K562 (cell line): ENCODE measurements around the gene TMA7B. TPM values are rescaled to one million over a fixed set of nuclear protein-coding genes. Genes with fewer than 3 reads are reported as not detected.
A peak's percentile ranks its signal among the peaks of the same experiment; 100 is the strongest.

Experiments
- ATAC-seq: fragments of 200-7000 bp; cut with Tn5 transposase; 3 replicates; pipeline ENCODE4 v1.9.1; 2020; ENCODE audit warnings: moderate library complexity
- BruUV-seq: library from RNA; stranded (reverse); fragments of 400-500 nt; replicated peaks from 2 replicates; lab custom pipeline; 2021; lab: Mats Ljungman, UMichigan
- CTCF ChIA-PET: fragments of 300-600 bp; formaldehyde crosslinking; extraction: SDS; loops from one replicate; lab custom pipeline; 2021; ENCODE audit warnings: low intra/inter-chr PET ratio; lab: Yijun Ruan, JAX
- POLR2A ChIA-PET: fragments of 300-600, 350-650 bp; sonication (Branson Sonifier 250); formaldehyde crosslinking; extraction: SDS; loops from one replicate; lab custom pipeline; 2021; ENCODE audit warnings: antibody characterized with exemption, inconsistent platforms; lab: Yijun Ruan, JAX
- DNase-seq, 4 experiments: peaks; one replicate each; pipeline versions ENCODE4 v3.0.0 to v3.0.0-alpha.2; 2011 to 2018; ENCODE audit warnings: low spot score in 3 of 4, mixed read lengths in 3 of 4; ENCODE audit errors: extremely low read depth in 1 of 4
- FAIRE-seq: peaks from 2 replicates; lab custom pipeline; 2011; peaks lifted over from hg19 to GRCh38; lab: Jason Lieb, UNC
- H2AFZ ChIP-seq: 2 replicates; pipeline ENCODE4 v1.6.0; 2011; ENCODE audit warnings: low read depth, low read length, control low read depth, inconsistent platforms
- H3K27ac ChIP-seq: fragments of 200-600 bp; 3 replicates; pipeline ENCODE4 v1.8.0; 2011; ENCODE audit warnings: low read depth, mild to moderate bottlenecking, control low read depth, inconsistent platforms, low read length, moderate library complexity, mixed read lengths; ENCODE audit errors: extremely low read depth
- H3K27me3 ChIP-seq, 2 experiments: fragments of 300-600 bp in 1 of 2; 2 replicates in 1 of 2; 3 replicates in 1 of 2; pipeline versions ENCODE4 v1.6.0 to v1.8.0; 2011; ENCODE audit warnings: inconsistent platforms in 2 of 2, low read length in 2 of 2, mild to moderate bottlenecking in 1 of 2, mixed read lengths in 1 of 2, moderate library complexity in 1 of 2; ENCODE audit not compliant: control insufficient read depth in 2 of 2, insufficient read depth in 2 of 2
- H3K36me3 ChIP-seq: fragments of 300-600 bp; 3 replicates; pipeline ENCODE4 v1.8.0; 2011; ENCODE audit warnings: mild to moderate bottlenecking, low read length, inconsistent platforms; ENCODE audit not compliant: control insufficient read depth, insufficient read depth
- H3K4me1 ChIP-seq, 2 experiments: fragments of 200-600 bp in 1 of 2; replicated peaks in 1 of 2; 2 replicates in 1 of 2; 3 replicates in 1 of 2; pipeline versions ENCODE4 v1.5.1 to v1.8.0; 2011; ENCODE audit warnings: inconsistent platforms in 2 of 2, low read length in 2 of 2, mild to moderate bottlenecking in 1 of 2, mixed read lengths in 1 of 2, moderate library complexity in 1 of 2; ENCODE audit not compliant: control insufficient read depth in 2 of 2, insufficient read depth in 2 of 2
- H3K4me2 ChIP-seq: 2 replicates; pipeline ENCODE4 v1.6.1; 2011; ENCODE audit warnings: low read length, control low read depth, inconsistent platforms, mixed read lengths; ENCODE audit not compliant: insufficient read depth
- H3K4me3 ChIP-seq: fragments of 200-600 bp; sonication (generic), shearing (Covaris generic); 2 replicates; pipeline ENCODE4 v1.5.1; 2016; ENCODE audit warnings: control low read depth, inconsistent platforms
- H3K79me2 ChIP-seq: fragments of 200-600 bp; 3 replicates; pipeline ENCODE4 v1.8.0; 2011; ENCODE audit warnings: low read length, inconsistent platforms; ENCODE audit not compliant: control insufficient read depth, insufficient read depth
- H3K9ac ChIP-seq, 2 experiments: 2 replicates each; pipeline versions ENCODE4 v1.6.0 to v1.6.1; 2011; ENCODE audit warnings: low read depth in 2 of 2, low read length in 2 of 2, control low read depth in 1 of 2, inconsistent platforms in 1 of 2, mild to moderate bottlenecking in 1 of 2, mixed read lengths in 1 of 2; ENCODE audit not compliant: insufficient read depth in 1 of 2
- H3K9me1 ChIP-seq: one replicate; pipeline ENCODE4 v1.6.0; 2011; ENCODE audit warnings: inconsistent platforms, mild to moderate bottlenecking, low read length, moderate library complexity; ENCODE audit not compliant: control insufficient read depth, insufficient read depth
- H3K9me3 ChIP-seq: replicated peaks from 2 replicates; pipeline ENCODE4 v1.5.1; 2011; ENCODE audit warnings: low read depth, low read length, inconsistent platforms; ENCODE audit not compliant: control insufficient read depth, insufficient read depth
- H4K20me1 ChIP-seq: replicated peaks from 2 replicates; pipeline ENCODE4 v1.6.1; 2011; ENCODE audit warnings: low read length, inconsistent platforms, mixed read lengths; ENCODE audit not compliant: control insufficient read depth, insufficient read depth
- ARNT ChIP-seq, 2 experiments: fragments of 450-650 bp; IDR thresholded peaks; 2 replicates each; pipeline ENCODE4 v1.6.1; 2016; ENCODE audit warnings: mild to moderate bottlenecking in 1 of 2
- BACH1 ChIP-seq: fragments of 200-800 bp; sonication (Bioruptor generic); IDR thresholded peaks from 2 replicates; pipeline ENCODE4 v1.6.1; 2016; ENCODE audit warnings: missing genetic modification characterization, missing compliant biosample characterization
- CBX1 ChIP-seq: sonication (generic); IDR thresholded peaks from 2 replicates; pipeline ENCODE4 v1.6.1; 2016; ENCODE audit warnings: antibody characterized with exemption, low read depth, mild to moderate bottlenecking
- FOSL1 ChIP-seq: fragments of 200-800 bp; sonication (Bioruptor generic); conservative IDR thresholded peaks from 2 replicates; pipeline ENCODE4 v1.6.1; 2016; ENCODE audit warnings: missing genetic modification characterization, missing compliant biosample characterization
- FOXP4 ChIP-seq: sonication (generic); formaldehyde crosslinking; IDR thresholded peaks from 2 replicates; pipeline ENCODE4 v1.8.0; 2022; ENCODE audit warnings: mild to moderate bottlenecking, missing genetic modification reagents, borderline replicate concordance
- HMGXB4 ChIP-seq: sonication (generic); formaldehyde crosslinking; IDR thresholded peaks from 2 replicates; pipeline ENCODE4 v1.8.1; 2023; ENCODE audit warnings: mild to moderate bottlenecking, missing genetic modification reagents
- KAT2B ChIP-seq: IDR thresholded peaks from one replicate; pipeline ENCODE4 v1.6.1; 2012; ENCODE audit warnings: low read depth, mild to moderate bottlenecking, control low read depth, inconsistent platforms, low read length, moderate library complexity
- LCOR ChIP-seq: sonication (generic); formaldehyde crosslinking; IDR thresholded peaks from 2 replicates; pipeline ENCODE4 v1.8.0; 2022; ENCODE audit warnings: mild to moderate bottlenecking, missing genetic modification reagents
- NFE2L1 ChIP-seq: fragments of 450-650 bp; IDR thresholded peaks from 2 replicates; pipeline ENCODE4 v1.6.1; 2016; ENCODE audit warnings: missing genetic modification characterization, low read depth, mild to moderate bottlenecking, missing compliant biosample characterization, moderate library complexity, borderline replicate concordance
- SMAD1 ChIP-seq: fragments of 150-350 bp; IDR thresholded peaks from 2 replicates; pipeline ENCODE4 v1.6.1; 2014; ENCODE audit warnings: low read length, low read depth; ENCODE audit not compliant: partially characterized antibody
- STAT5B ChIP-seq: fragments of 250-450 bp; sonication (Bioruptor Pico); IDR thresholded peaks from 2 replicates; pipeline ENCODE4 v1.8.0; 2021; ENCODE audit warnings: mild to moderate bottlenecking, inconsistent platforms
- TAF9B ChIP-seq: fragments of 450-650 bp; IDR thresholded peaks from 2 replicates; pipeline ENCODE4 v1.6.1; 2018; ENCODE audit warnings: mild to moderate bottlenecking; ENCODE audit not compliant: partially characterized antibody
- ZNF143 ChIP-seq: sonication (generic); formaldehyde crosslinking; IDR thresholded peaks from 2 replicates; pipeline ENCODE4 v1.9.0; 2022; ENCODE audit warnings: mild to moderate bottlenecking, missing genetic modification reagents
- WGBS: fragments of 100-300 bp; shearing (Covaris generic); methylation state at CpG from one replicate; pipeline ENCODE4 v1.1.6; 2016; ENCODE audit warnings: low coverage, mixed read lengths; ENCODE audit not compliant: insufficient coverage; ENCODE audit errors: missing lambda C conversion rate; 5-methylcytosine and 5-hydroxymethylcytosine counted together
- in situ Hi-C: fragments of 300-500 bp; cut with MboI; formaldehyde crosslinking; loops from 4 replicates; pipeline ENCODE4 v1.15.0; 2018; ENCODE audit warnings: inconsistent platforms, mixed read lengths
- intact Hi-C: fragments of 100-400 bp; cut with micrococcal nuclease; formaldehyde crosslinking; loops from 2 replicates; pipeline ENCODE4 v1.14.2; 2022
- polyA plus RNA-seq, 8 experiments: library from polyadenylated mRNA; depleted of rRNA in 4 of 8; stranded (reverse) in 5 of 8; unstranded in 3 of 8; fragments of >200 nt; fragmentation: Nextera tagmentation in 2 of 8; fragmentation: Illumina TruSeq in 1 of 8; extraction: Ambion mirVana in 2 of 8; extraction: Trizol in 1 of 8; gene quantifications; 2 replicates each; pipeline versions ENCODE4 v1.2.1 to v1.2.3, GENCODE V29; 2011 to 2014; ENCODE audit warnings: inconsistent platforms in 1 of 8, missing spikeins in 1 of 8
- total RNA-seq, 7 experiments: library from RNA; depleted of rRNA in 6 of 7; stranded (reverse); fragments of >200 nt in 6 of 7; fragmentation: Illumina TruSeq in 2 of 7; extraction: Trizol in 2 of 7; gene quantifications; 2 replicates each; pipeline versions ENCODE4 v1.2.1 to v1.2.3, GENCODE V29; 2011 to 2021; ENCODE audit warnings: low replicate concordance in 1 of 7

The TMA7B gene
- total and polyA plus RNA-seq, 9 of the 15 experiments (the other 6 are each of a cell fraction or from before 2014, with no cell fraction given) = 5.6 to 14.2 (median 11.8) TPM

GRCh38 chr22:40008726-40009291 is 48.6 kb downstream of the TMA7B start:
- H3K4me3 ChIP-seq = no peak overlapping the region
- WGBS = 53% methylated on average over 2 of the region's 10 CpGs
- TF ChIP-seq ARNT (IDR thresholded peaks at IDR 0.05) = no peak
- no peak for TF ChIP-seq ZNF143
- TF ChIP-seq LCOR = no peak
- TF ChIP-seq NFE2L1 (tag) = no peak
- TF ChIP-seq FOSL1 (tag) = peak; percentile 45; the same call in 1 of the 2 replicates
- TF ChIP-seq TAF9B = no peak
- no peak for TF ChIP-seq STAT5B (CRISPR knock-in tag)
- no peak for TF ChIP-seq BACH1 (tag)
- TF ChIP-seq KAT2B = no peak
- no peak for TF ChIP-seq SMAD1
- no peak for TF ChIP-seq CBX1
- TF ChIP-seq FOXP4 = 0 out of 2 replicates have a peak, but pooled peaks have one; percentile 16
- TF ChIP-seq HMGXB4 = no peak
- peaks cover 0 to 8% of the 10 kb centered on the region in 2 experiments; a peak in 1 of 5 replicates for H3K27me3 ChIP-seq
- H2AFZ ChIP-seq = no peak overlapping the region
- H3K4me2 ChIP-seq = no peak overlapping the region
- FAIRE-seq (no peak), DNase-seq (no peak), ATAC-seq (peak; percentile 46; the same call in 1 of the 3 replicates)
- H3K9ac ChIP-seq = no peak overlapping the region
- no peaks in the 10 kb centered on the region; the same call in 1 of the 2 replicates for H4K20me1 ChIP-seq
- in situ Hi-C loops = no loop called here
- no TSS peak for BruUV-seq
- CTCF ChIA-PET = no interaction called here
- intact Hi-C loops = no loop called here
- H3K9me3 ChIP-seq = no peaks in the 10 kb centered on the region
- peaks cover 13 to 24% of the 10 kb centered on the region in 2 experiments for H3K4me1 ChIP-seq
- H3K27ac ChIP-seq = no peak overlapping the region
- H3K9me1 ChIP-seq = no peaks in the 10 kb centered on the region
- no peaks in the 10 kb centered on the region for H3K79me2 ChIP-seq
- no peaks in the 10 kb centered on the region for H3K36me3 ChIP-seq
- POLR2A ChIA-PET = interaction anchor here (0.7 kb wide), 1 partner anchor 10 kb away, joined by 3 read pairs; no protein-coding TSS in a partner anchor
